Measurements from ENCODE around the gene FAM131A.

GRCh38 chr3:184388936-184389230, 51.5 kb downstream of the FAM131A start:
- TF ChIP-seq CTCF (IDR thresholded peaks at IDR 0.05; ENCODE audit: poor library complexity, severe bottlenecking) (no peak), REST (IDR thresholded peaks at IDR 0.05; ENCODE audit: borderline replicate concordance) (no peak), RAD21 (conservative IDR thresholded peaks at IDR 0.05) (no peak), TAF1 (IDR thresholded peaks at IDR 0.05; ENCODE audit: low read depth) (no peak), MXI1 (conservative IDR thresholded peaks at IDR 0.05; ENCODE audit: poor library complexity, severe bottlenecking) (no peak), POLR2AphosphoS5 (IDR thresholded peaks at IDR 0.05) (no peak), EP300 (conservative IDR thresholded peaks at IDR 0.05; ENCODE audit: poor library complexity, severe bottlenecking) (no peak)

Data from neural cell (in vitro differentiated cells).